Activated CD4-positive, alpha-beta T cell treated with anti-CD3 and anti-CD28 coated beads, Interleukin-2, Interleukin-6, amounts not matched to agents 100 ng/mL and 50 ng/mL, durations not matched to agents 16 hours and 8 hours (primary cell): ENCODE measurements around the gene RNF223.

Source experiments
- DNase-seq: peaks from one replicate; pipeline ENCODE4 v3.0.0-alpha.2; 2020

Gene RNF223

GRCh38 chr1:1024149-1024770, 49.8 kb downstream of the RNF223 start:
- DNase-seq: no peak

DNA sequence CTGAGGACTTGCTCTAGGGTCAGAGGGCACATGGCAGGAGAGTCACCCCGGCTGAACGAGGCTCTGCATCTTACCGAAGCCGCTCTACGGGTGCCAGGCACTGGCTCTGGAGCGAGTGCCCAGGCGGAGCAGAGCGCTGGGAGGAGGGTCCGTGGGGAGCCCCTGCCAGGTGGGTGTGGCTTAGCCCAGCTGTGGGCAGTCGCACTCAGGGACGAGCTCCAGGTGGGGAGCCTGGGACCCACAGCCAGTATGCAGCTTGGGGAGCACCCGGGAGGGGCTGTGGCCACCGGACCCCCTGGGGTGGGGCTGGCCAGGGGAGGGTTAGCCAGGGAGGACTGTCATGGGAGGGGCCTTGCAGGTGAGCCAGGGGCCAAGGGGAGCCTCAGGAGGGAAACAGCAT, 50.4 kb downstream of the RNF223 start:
- no peak for DNase-seq

DNA sequence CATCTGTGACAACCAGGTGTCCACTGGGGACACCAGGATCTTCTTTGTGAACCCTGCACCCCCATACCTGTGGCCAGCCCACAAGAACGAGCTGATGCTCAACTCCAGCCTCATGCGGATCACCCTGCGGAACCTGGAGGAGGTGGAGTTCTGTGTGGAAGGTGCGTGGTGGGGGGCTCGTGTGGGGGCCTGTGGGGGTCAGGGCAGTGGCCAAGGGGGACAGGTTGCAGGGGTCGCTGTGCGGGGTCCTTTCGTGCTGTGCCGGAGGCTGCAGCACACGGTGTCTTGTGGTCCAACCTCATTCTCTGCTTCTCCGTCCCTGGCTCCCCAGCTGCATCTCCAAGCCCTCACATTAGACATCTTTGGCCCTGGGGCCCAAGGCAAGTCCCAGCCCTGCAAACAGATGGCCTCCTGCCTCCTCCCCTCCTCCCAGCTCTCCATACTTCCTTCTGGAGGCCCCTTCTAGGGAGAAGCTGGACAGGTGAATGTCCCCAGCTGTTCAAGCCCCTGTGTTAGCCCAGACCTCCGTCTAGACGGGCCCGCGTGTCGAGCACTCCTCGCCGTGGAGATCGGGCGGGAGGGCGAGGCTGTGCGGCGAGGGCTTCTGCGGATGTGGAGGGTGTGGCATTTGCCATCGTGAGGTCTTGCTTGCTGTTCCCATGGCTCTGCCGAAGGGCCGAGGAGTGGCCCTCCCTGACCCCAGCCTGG, 51.6 kb downstream of the RNF223 start:
- no peak for DNase-seq

- no peak for DNase-seq
These were observed 52.2 kb downstream of the RNF223 start for GRCh38 chr1:1021920-1022259.

DNA sequence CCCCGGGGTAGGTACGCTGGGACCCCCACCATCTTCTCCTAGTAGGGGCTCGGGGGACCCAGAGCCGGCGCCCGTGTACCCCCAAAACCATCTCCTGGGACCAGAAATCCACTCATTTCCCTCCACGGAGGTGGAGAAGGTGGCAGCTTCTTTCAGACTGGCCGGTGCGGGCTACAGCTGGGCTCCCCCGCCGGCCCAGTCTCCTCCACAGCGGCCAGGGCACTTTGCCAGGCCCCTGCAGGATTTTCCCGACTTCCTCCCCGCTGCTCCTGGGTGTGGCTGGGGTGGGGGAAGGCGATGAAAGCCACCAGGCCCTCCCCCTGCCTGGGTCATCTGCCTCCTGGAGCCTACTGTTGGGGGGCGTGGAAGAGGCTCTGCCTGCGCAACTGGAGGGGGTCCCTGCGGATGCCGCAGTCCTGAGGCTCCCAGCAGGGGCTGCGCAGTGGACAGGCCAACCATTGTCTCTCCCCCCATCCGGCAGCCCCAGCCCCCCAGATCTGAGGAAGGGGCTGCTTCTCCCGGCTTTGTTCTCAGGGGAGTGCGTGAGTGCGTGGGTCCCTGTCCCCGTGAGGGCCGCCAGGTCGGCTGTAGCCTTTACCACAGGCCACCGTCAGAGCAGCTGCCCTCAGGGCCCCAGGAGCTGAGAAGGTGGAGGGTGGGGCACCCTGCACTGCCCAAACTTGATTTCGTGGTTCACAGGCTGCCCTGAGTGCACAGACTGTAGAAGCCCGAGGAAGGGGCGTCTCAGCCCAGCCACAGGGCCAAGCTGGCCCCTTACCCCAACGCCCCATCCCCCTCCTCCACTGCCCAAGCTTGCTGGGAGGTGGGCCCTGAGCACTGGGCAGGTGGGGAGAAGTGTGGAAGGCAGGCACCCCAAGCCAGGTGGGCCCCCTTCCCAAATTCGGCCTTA, 52.8 kb downstream of the RNF223 start:
- no peak for DNase-seq
